GM21786 (cell line): ENCODE results near the gene STX16.

Source experiments
- ATAC-seq: cut with Tn5 transposase; IDR thresholded peaks from one replicate; pipeline ENCODE4 v1.9.1; 2021; ENCODE audit not compliant: unreplicated experiment

STX16 gene

GRCh38 chr20:58709013-58709702 lies 58.1 kb downstream of the STX16 start:
- no peak for ATAC-seq

GRCh38 chr20:58709703-58710039 lies 58.6 kb downstream of the STX16 start:
- ATAC-seq = no peak

DNA sequence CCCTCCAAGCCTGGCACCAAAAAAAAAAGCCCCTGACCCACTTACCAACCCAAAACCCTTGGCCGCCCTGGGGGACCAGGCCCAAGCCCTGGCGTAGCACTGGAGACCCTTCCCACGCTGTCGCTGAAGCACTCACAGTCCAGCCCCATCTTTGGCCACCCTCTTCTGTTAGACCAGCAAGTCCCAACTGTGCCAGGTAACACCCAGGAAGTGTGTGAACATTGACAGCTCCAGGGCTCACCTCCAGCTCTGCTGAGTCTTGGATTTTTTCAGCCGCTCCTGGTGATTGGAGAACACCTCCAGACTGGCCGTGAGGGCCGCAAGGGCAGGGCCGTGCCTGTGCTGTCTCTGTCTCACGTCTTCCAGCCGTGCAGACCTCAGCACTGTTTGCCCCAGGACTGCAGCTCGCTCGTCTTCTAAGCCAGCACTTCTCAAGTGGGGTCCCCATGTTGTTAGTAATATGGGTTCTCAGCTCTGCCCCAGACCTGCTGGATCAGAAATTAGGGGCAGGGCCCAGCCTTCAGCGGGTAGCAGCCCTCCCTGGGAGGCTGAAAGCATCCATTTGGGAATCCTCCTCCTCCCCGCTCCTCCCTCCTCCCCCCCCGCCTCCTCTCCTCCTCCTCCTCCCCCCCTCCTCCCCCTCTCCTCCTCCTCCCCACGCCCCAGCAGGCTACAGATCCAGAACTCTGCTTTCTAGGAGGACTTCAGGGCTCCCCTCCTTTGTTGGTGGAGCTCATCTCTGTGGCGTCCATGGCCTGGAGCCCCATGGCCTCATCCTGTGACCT lies 59.6 kb downstream of the STX16 start:
- ATAC-seq = no peak

GRCh38 chr20:58711266-58712051 lies 60.4 kb downstream of the STX16 start:
- no peak for ATAC-seq

GRCh38 chr20:58712151-58712791 lies 61.2 kb downstream of the STX16 start:
- no peak for ATAC-seq

GRCh38 chr20:58712806-58713731 lies 62.0 kb downstream of the STX16 start:
- no peak for ATAC-seq

DNA sequence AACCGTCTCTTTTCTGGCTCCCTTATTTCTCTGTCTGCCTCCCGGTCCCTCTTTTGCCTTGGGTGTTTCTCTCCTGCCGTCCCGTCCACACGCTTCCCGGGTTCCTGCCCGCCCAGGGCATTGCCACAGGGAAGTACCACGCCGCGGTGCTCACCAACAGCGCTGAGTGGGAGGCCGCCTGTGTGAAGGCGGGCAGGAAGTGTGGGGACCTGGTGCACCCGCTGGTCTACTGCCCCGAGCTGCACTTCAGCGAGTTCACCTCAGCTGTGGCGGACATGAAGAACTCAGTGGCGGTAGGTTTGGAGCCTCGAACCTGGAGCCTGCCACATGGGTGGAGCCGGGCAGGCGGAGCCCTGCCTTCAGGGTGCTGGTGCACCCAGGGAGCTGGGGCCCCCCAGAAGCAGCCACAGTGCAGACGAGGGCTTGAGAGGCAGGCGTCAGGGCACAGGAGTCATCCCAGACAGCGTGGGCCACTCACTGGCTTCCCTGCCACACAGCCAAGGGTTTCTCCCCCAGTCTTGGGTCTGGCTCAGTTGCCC lies 62.8 kb downstream of the STX16 start:
- ATAC-seq = no peak

- no peak for ATAC-seq
Measured at GRCh38 chr20:58714340-58714922, 63.3 kb downstream of the STX16 start.

DNA sequence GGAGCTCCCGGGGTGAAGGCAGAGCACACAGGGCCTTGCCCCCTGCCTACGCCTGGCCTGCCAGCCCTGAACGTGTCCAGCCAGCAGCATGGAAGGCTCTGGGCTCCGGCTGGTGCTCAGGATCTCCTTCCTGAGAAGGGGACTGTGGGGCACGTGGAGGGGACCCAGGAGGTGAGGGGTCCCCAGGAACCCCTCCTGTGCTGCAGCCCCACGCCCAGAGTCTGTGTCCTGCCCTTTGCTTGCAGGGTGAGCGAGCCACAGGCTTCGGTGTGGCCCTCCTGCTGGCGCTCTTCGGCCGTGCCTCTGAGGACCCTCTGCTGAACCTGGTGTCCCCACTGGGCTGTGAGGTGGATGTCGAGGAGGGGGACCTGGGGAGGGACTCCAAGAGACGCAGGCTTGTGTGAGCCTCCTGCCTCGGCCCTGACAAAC lies 63.9 kb downstream of the STX16 start:
- ATAC-seq = no peak

- no peak for ATAC-seq
Measured at GRCh38 chr20:58715391-58715800, 64.3 kb downstream of the STX16 start.

DNA sequence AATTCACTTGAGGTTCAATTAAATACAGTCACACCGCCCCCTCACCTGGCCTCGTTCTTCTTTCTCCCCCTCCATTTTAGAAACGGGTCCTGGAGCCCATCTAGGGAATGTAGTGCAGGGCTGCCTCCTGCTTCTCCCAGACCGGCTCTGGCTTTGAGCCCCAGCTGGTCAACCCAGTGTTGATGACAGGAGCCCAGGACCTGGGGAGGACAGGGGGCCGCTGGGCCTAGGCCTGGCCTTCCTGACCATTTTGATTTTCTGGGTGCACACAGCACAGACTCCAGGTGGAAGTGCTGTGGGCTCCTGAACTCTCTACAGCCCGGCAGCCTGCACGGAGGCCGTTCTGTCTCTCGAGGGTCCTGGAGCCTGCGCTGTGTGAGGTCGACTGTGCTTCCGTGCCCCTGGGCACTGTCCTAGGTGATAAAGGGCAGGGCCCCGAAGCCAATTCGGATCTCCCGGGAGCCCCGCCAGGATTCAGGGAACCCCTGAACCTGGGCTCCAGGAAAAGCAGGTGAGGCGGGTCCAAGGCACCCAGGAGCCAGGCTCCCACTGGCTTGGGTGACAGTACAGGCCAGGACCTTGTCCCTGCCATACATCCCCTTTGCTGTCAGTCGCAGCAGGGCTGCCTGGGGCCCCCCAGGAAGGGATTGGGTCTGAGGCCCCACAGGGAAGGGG lies 64.9 kb downstream of the STX16 start:
- ATAC-seq = no peak

DNA sequence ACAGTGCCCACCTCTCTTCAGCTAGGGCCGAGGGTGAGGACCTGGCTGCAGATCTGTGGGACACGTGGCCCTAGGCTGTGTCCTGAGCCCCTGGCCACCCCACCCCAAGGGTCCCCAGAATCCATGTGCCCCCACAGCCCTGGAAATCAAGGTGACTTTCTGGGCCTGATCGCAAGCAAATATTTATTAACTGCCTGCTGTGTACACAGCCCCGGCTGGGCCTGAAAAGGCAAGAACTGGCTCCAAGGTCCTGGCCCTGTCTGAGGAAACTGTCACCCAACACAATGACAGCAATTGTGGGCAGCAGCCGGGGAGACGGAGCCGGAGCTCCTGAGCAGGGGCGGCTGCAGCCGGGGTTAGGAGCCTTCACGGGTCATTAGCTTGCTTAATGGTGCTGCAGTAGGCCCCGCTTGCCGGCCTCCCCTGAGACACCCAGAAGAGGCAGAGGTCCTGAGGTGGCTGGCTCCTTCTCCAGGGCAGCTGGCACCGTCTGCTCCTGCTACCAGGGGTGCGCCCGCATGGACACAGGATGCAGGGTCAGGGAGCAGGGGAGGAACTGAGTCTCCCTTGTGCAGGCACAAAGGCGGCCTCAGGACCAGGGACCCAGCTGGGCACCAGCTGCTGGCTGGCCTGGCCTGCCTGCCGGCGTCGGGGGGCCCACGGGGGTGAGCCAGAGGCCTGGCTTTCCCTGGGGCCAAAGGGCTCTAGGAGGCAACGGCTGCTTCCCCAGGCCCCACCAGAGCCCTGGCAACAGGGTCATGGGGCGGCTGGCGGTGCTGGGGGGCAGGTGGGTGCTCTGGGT lies 65.6 kb downstream of the STX16 start:
- no peak for ATAC-seq

GRCh38 chr20:58717278-58718091 lies 66.4 kb downstream of the STX16 start:
- no peak for ATAC-seq

GRCh38 chr20:58718121-58718563 lies 67.1 kb downstream of the STX16 start:
- ATAC-seq = no peak

GRCh38 chr20:58718729-58719128 lies 67.6 kb downstream of the STX16 start:
- no peak for ATAC-seq

GRCh38 chr20:58719258-58719657 lies 68.2 kb downstream of the STX16 start:
- no peak for ATAC-seq

DNA sequence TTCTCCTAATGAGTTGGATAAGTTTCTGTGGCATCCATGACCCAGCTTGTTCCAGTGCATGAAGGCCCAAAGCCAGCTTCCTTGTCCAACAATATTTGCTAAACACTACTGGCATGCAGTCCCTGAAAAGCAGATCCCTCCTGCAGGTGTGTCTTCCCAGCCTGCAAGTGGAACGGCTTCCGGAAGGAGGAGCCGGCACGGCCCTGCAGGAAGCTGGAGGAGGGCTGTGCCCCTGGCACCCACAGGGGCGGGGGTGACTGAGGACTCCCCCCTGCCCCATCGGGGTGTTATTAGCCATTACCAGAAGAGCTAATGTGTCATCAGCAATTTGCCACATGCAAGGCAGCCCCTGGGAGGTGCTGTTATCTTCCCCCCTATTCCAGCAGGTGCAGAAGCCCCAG lies 68.9 kb downstream of the STX16 start:
- ATAC-seq = no peak
